PC-3 (cell line): Measurements from ENCODE around the gene ADK. TPM values are rescaled to one million over a fixed set of nuclear protein-coding genes. Genes with fewer than 3 reads are reported as not detected.

Source experiments
- ATAC-seq: fragments of 200-7000 bp; cut with Tn5 transposase; 2 replicates; pipeline ENCODE4 v1.9.1; 2020; ENCODE audit warnings: mild to moderate bottlenecking, moderate library complexity
- BruUV-seq: library from RNA; stranded (reverse); fragments of 400-500 nt; replicated peaks from 2 replicates; lab custom pipeline; 2021; lab: Mats Ljungman, UMichigan
- CTCF ChIA-PET: fragments of 300-600 bp; sonication (Branson Sonifier 250); formaldehyde crosslinking; loops from one replicate; lab custom pipeline; 2022; ENCODE audit warnings: antibody characterized with exemption; lab: Charles Lee
- POLR2A ChIA-PET: fragments of 300-600 bp; sonication (Branson Sonifier 250); formaldehyde crosslinking; loops from one replicate; lab custom pipeline; 2022; ENCODE audit warnings: antibody characterized with exemption; ENCODE audit not compliant: unreplicated experiment; lab: Charles Lee
- DNase-seq: peaks from one replicate; pipeline ENCODE4 v3.0.0-alpha.2; 2015
- H2AFZ ChIP-seq: fragments of 300-600 bp; sonication (generic); 2 replicates; pipeline ENCODE4 v1.6.0; 2016; ENCODE audit warnings: antibody characterized with exemption, low read length
- H3F3A ChIP-seq: fragments of 300-600 bp; sonication (generic); one replicate; pipeline ENCODE4 v1.6.0; 2017; ENCODE audit warnings: antibody characterized with exemption, low read length, control low read depth, mild to moderate bottlenecking; ENCODE audit not compliant: unreplicated experiment
- H3K27ac ChIP-seq: fragments of 300-600 bp; sonication (generic); 2 replicates; pipeline ENCODE4 v1.5.1; 2016; ENCODE audit warnings: mild to moderate bottlenecking, low read length
- H3K27me3 ChIP-seq: fragments of 300-600 bp; sonication (generic); 2 replicates; pipeline ENCODE4 v1.6.1; 2016; ENCODE audit warnings: low read length, mixed read lengths
- H3K36me3 ChIP-seq: fragments of 300-600 bp; sonication (generic); 2 replicates; pipeline ENCODE4 v1.6.1; 2016; ENCODE audit warnings: low read depth, mixed run types, low read length, mixed read lengths
- H3K4me1 ChIP-seq: fragments of 300-600 bp; sonication (generic); 2 replicates; pipeline ENCODE4 v1.5.1; 2016; ENCODE audit warnings: low read length; ENCODE audit not compliant: insufficient read depth
- H3K4me2 ChIP-seq: fragments of 300-600 bp; sonication (generic); 2 replicates; pipeline ENCODE4 v1.6.0; 2016; ENCODE audit warnings: low read length
- H3K4me3 ChIP-seq: fragments of 300-600 bp; sonication (generic); 2 replicates; pipeline ENCODE4 v1.5.1; 2016; ENCODE audit warnings: mild to moderate bottlenecking, low read length, mixed read lengths
- H3K79me2 ChIP-seq: fragments of 300-600 bp; sonication (generic); 2 replicates; pipeline ENCODE4 v1.6.1; 2017; ENCODE audit warnings: low read length, mixed read lengths
- H3K9ac ChIP-seq: fragments of 300-600 bp; sonication (generic); 2 replicates; pipeline ENCODE4 v1.6.0; 2016; ENCODE audit warnings: mild to moderate bottlenecking, low read length
- H3K9me2 ChIP-seq: fragments of 300-600 bp; sonication (generic); replicated peaks from 2 replicates; pipeline ENCODE4 v1.6.1; 2016; ENCODE audit warnings: mixed run types, low read length, mixed read lengths
- H3K9me3 ChIP-seq: fragments of 300-600 bp; sonication (generic); 2 replicates; pipeline ENCODE4 v1.6.1; 2016; ENCODE audit warnings: low read length, mixed read lengths
- H4K20me1 ChIP-seq: fragments of 300-600 bp; sonication (generic); 2 replicates; pipeline ENCODE4 v1.6.1; 2016; ENCODE audit warnings: low read length, mixed read lengths
- EZH2 ChIP-seq: fragments of 300-600 bp; sonication (generic); IDR thresholded peaks from one replicate; pipeline ENCODE4 v1.6.1; 2017; ENCODE audit warnings: antibody characterized with exemption, mild to moderate bottlenecking, low read length; ENCODE audit not compliant: unreplicated experiment
- EZH2phosphoT487 ChIP-seq: fragments of 300-600 bp; sonication (generic); IDR thresholded peaks from 2 replicates; pipeline ENCODE4 v1.6.1; 2018; ENCODE audit warnings: mild to moderate bottlenecking, antibody characterized with exemption, low read length, borderline replicate concordance
- intact Hi-C: fragments of 100-400 bp; cut with micrococcal nuclease; formaldehyde crosslinking; loops from 2 replicates; pipeline ENCODE4 v1.9.0; 2023
- total RNA-seq: library from RNA; depleted of rRNA; stranded (reverse); fragments of >200 nt; gene quantifications from 2 replicates; pipeline ENCODE4 v1.2.3, GENCODE V29; 2014
- TF ChIP-seq, protein P1 (sequence below): fragments of 300-600 bp; sonication (generic); conservative IDR thresholded peaks from 2 replicates; pipeline ENCODE4 v1.5.1; 2017; ENCODE audit warnings: antibody characterized with exemption, low read depth, mild to moderate bottlenecking, low read length

ADK gene
- total RNA-seq, 1 experiment from 2014 or later = 256 TPM

DNA sequence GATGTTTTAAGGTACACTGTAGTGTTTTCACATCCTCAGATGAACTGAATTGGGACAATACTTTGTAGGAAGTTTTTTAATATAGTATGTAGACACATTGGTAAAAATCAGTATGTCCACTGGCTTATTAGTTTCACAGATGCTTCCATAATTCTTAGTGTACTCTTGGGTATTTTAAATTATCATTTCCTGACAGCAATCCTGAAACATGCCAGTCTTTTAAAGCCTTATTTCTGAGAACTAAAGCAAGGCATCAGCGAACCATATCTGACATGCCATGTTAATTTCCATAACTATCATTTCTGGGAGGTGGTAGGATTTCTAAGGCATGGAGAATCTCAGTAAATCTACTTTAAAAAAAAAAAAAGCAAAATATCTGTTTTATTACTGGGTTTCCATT is 266.4 kb downstream of the ADK start:
- Histone ChIP-seq H3K4me3 (no peak overlapping the region), H3K4me2 (no peak overlapping the region), H3K9me2 (no peaks in the 10 kb centered on the region), H2AFZ (no peak overlapping the region), H3K27me3 (no peaks in the 10 kb centered on the region), H3K36me3 (peaks cover 9% of the 10 kb centered on the region), H3K27ac (no peak overlapping the region), H3K79me2 (no peaks in the 10 kb centered on the region), H3K9me3 (no peaks in the 10 kb centered on the region), H3F3A (no peaks in the 10 kb centered on the region), H3K9ac (no peak overlapping the region), H4K20me1 (no peaks in the 10 kb centered on the region), H3K4me1 (no peaks in the 10 kb centered on the region)
- ATAC-seq (no peak), DNase-seq (no peak)
- ChIA-PET POLR2A (no interaction called here), CTCF (no interaction called here)
- intact Hi-C loops = loop anchor here (5.0 kb wide), 1 partner anchor 150 kb away; no protein-coding TSS in a partner anchor
- BruUV-seq = no TSS peak
- TF ChIP-seq EZH2 (no peak), EZH2phosphoT487 (no peak)
- TF ChIP-seq, protein P1, sequence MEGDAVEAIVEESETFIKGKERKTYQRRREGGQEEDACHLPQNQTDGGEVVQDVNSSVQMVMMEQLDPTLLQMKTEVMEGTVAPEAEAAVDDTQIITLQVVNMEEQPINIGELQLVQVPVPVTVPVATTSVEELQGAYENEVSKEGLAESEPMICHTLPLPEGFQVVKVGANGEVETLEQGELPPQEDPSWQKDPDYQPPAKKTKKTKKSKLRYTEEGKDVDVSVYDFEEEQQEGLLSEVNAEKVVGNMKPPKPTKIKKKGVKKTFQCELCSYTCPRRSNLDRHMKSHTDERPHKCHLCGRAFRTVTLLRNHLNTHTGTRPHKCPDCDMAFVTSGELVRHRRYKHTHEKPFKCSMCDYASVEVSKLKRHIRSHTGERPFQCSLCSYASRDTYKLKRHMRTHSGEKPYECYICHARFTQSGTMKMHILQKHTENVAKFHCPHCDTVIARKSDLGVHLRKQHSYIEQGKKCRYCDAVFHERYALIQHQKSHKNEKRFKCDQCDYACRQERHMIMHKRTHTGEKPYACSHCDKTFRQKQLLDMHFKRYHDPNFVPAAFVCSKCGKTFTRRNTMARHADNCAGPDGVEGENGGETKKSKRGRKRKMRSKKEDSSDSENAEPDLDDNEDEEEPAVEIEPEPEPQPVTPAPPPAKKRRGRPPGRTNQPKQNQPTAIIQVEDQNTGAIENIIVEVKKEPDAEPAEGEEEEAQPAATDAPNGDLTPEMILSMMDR = no peak

DNA sequence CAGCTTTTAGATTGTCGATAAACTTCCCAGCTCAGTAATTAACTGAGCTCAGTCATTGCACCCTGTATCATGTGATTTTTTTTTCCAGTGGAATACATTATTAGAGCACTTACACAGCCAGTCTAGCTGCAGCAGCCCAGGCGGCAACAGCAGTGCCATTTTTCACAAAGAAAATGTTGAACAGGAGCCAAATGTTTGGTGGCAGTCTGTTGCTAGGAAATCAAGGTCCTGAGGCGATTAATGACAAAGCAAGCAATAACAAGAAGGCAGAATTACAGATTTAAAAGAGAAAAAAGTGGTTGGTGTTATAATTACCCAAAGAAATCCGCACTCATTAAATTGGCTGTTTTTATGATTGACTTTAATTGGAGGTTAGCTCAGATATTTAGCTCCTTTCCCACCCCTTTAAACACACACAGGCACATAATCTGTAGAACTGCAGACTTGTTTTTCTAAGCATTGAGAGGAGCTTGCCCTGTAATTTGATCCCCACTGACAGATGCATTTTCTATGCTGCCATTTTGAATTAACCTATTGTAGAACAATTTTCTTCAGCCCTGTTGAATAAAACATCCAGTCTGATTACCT is 267.4 kb downstream of the ADK start:
- no TSS peak for BruUV-seq
- intact Hi-C loops = loop anchor here (5.0 kb wide), 1 partner anchor 151 kb away; no protein-coding TSS in a partner anchor

More for the DNA sequence above, 267.4 kb downstream of the ADK start:
- DNase-seq = no peak
- Histone ChIP-seq H3K27me3 (no peaks in the 10 kb centered on the region), H4K20me1 (no peaks in the 10 kb centered on the region), H3K36me3 (peaks cover 2% of the 10 kb centered on the region; the same call in 1 of the 2 replicates), H3K27ac (no peak overlapping the region), H3K4me2 (no peak overlapping the region), H3K9me2 (no peaks in the 10 kb centered on the region), H2AFZ (no peak overlapping the region), H3K9me3 (no peaks in the 10 kb centered on the region), H3K4me1 (no peaks in the 10 kb centered on the region), H3K9ac (no peak overlapping the region), H3K4me3 (no peak overlapping the region), H3F3A (no peaks in the 10 kb centered on the region), H3K79me2 (no peaks in the 10 kb centered on the region)
- ChIA-PET CTCF (interaction anchor here (0.6 to 0.7 kb wide), 2 partner anchors 124 to 330 kb away, joined by 3 read pairs; no protein-coding TSS in a partner anchor), POLR2A (no interaction called here)
- TF ChIP-seq EZH2phosphoT487 = no peak
- TF ChIP-seq, protein P1 = no peak
- TF ChIP-seq EZH2 = no peak
- ATAC-seq = no peak
